Osteoblast (primary cell): Measurements from ENCODE around the gene LITAF. TPM values are rescaled to one million over a fixed set of nuclear protein-coding genes. Genes with fewer than 3 reads are reported as not detected.

Experiments used
- DNase-seq: peaks from one replicate; pipeline ENCODE4 v3.0.0; 2011; ENCODE audit warnings: low spot score, mixed read lengths; ENCODE audit not compliant: insufficient read length; ENCODE audit errors: missing footprints
- H2AFZ ChIP-seq: 2 replicates; pipeline ENCODE4 v1.6.0; 2011; ENCODE audit warnings: mild to moderate bottlenecking, low read length
- H3K27ac ChIP-seq: 2 replicates; pipeline ENCODE4 v1.5.1; 2011; ENCODE audit warnings: mild to moderate bottlenecking, low read depth, low read length, moderate library complexity
- H3K27me3 ChIP-seq: 2 replicates; pipeline ENCODE4 v1.6.0; 2012; ENCODE audit warnings: mild to moderate bottlenecking, control low read depth, inconsistent platforms, low read length, moderate library complexity; ENCODE audit not compliant: insufficient read depth
- H3K36me3 ChIP-seq: 2 replicates; pipeline ENCODE4 v1.5.1; 2011; ENCODE audit warnings: mild to moderate bottlenecking, low read length, control low read depth, moderate library complexity; ENCODE audit not compliant: insufficient read depth
- H3K4me1 ChIP-seq: 2 replicates; pipeline ENCODE4 v1.5.1; 2011; ENCODE audit warnings: mild to moderate bottlenecking, low read length, control low read depth, moderate library complexity; ENCODE audit not compliant: insufficient read depth
- H3K4me2 ChIP-seq: 2 replicates; pipeline ENCODE4 v1.6.0; 2011; ENCODE audit warnings: mild to moderate bottlenecking, low read length; ENCODE audit not compliant: insufficient read depth
- H3K4me3 ChIP-seq: fragments of 200-600 bp; sonication (generic); 3 replicates; pipeline ENCODE4 v1.5.1; 2012; ENCODE audit warnings: mild to moderate bottlenecking, low read length, inconsistent platforms; ENCODE audit not compliant: insufficient read depth
- H3K79me2 ChIP-seq: 2 replicates; pipeline ENCODE4 v1.6.0; 2012; ENCODE audit warnings: mild to moderate bottlenecking, low read length, control low read depth, inconsistent platforms; ENCODE audit not compliant: insufficient read depth
- H3K9me3 ChIP-seq: 2 replicates; pipeline ENCODE4 v1.5.1; 2011; ENCODE audit warnings: low read depth, low read length, control low read depth
- H4K20me1 ChIP-seq: 2 replicates; pipeline ENCODE4 v1.6.0; 2012; ENCODE audit warnings: mild to moderate bottlenecking, low read length, control low read depth; ENCODE audit not compliant: insufficient read depth
- total RNA-seq: library from RNA; depleted of rRNA; stranded (reverse); fragments of >200 nt; gene quantifications from 2 replicates; pipeline ENCODE4 v1.2.3, GENCODE V29; 2012
- TF ChIP-seq, protein P1 (sequence below): IDR thresholded peaks from 2 replicates; pipeline ENCODE4 v1.5.1; 2011; ENCODE audit warnings: mild to moderate bottlenecking, low read depth, low read length, moderate library complexity; ENCODE audit errors: extremely low read depth

The LITAF gene
- total RNA-seq, 1 donor, result 33.3 TPM

DNA sequence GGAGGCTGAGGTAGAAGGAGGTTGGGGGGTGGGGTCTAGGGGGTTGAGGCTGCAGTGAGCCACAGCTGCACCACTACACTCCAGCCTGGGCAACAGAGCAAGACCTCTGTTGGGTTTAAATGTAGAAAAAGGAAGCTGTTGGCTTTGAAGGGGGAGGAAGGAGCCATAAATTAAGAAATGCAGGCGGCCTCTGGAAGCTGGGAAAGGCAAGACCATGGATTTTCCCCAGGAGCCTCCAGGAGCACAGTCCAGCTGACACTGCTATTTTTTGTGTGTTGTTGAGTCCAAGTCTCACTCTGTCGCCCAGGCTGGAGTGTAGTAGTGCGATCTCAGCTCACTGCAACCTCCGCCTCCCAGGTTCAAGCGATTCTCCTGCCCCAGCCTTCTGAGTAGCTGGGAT lies 15.9 kb downstream of the LITAF start:
- Histone ChIP-seq H3K4me2 (no peak overlapping the region), H2AFZ (no peak overlapping the region), H3K27ac (no peak overlapping the region), H4K20me1 (peaks cover 36% of the 10 kb centered on the region), H3K79me2 (peaks cover 78% of the 10 kb centered on the region), H3K36me3 (peaks cover 1% of the 10 kb centered on the region), H3K27me3 (no peaks in the 10 kb centered on the region), H3K9me3 (no peaks in the 10 kb centered on the region), H3K4me1 (peaks cover 9% of the 10 kb centered on the region), H3K4me3 (no peak overlapping the region)
- TF ChIP-seq, protein P1, sequence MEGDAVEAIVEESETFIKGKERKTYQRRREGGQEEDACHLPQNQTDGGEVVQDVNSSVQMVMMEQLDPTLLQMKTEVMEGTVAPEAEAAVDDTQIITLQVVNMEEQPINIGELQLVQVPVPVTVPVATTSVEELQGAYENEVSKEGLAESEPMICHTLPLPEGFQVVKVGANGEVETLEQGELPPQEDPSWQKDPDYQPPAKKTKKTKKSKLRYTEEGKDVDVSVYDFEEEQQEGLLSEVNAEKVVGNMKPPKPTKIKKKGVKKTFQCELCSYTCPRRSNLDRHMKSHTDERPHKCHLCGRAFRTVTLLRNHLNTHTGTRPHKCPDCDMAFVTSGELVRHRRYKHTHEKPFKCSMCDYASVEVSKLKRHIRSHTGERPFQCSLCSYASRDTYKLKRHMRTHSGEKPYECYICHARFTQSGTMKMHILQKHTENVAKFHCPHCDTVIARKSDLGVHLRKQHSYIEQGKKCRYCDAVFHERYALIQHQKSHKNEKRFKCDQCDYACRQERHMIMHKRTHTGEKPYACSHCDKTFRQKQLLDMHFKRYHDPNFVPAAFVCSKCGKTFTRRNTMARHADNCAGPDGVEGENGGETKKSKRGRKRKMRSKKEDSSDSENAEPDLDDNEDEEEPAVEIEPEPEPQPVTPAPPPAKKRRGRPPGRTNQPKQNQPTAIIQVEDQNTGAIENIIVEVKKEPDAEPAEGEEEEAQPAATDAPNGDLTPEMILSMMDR, result no peak
- DNase-seq, result no peak

DNA sequence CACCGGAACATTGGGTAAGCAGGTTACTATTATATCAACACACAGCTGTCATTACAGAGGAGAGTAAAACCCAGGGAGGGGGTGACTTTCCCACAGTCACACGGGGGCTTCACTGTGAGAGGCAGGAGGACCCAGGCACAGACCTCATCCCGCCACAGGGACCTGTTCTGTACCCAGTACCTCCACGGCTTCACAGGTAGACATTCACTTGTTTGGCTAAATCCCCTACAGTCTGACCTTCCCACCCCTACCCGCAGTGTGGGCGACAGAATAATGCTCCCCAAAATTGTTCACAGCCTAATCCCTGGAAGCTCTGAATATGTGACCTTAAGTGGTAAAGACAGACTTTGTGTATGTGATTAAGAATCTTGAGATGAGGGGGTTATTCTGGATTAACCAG lies 16.5 kb downstream of the LITAF start:
- Histone ChIP-seq H3K4me3 (no peak overlapping the region), H3K27ac (no peak overlapping the region), H3K4me2 (no peak overlapping the region), H4K20me1 (peaks cover 37% of the 10 kb centered on the region), H3K27me3 (no peaks in the 10 kb centered on the region), H3K79me2 (peaks cover 77% of the 10 kb centered on the region), H3K36me3 (peaks cover 4% of the 10 kb centered on the region), H3K9me3 (no peaks in the 10 kb centered on the region), H3K4me1 (peaks cover 4% of the 10 kb centered on the region), H2AFZ (no peak overlapping the region)
- TF ChIP-seq, protein P1, result no peak
- no peak for DNase-seq

DNA sequence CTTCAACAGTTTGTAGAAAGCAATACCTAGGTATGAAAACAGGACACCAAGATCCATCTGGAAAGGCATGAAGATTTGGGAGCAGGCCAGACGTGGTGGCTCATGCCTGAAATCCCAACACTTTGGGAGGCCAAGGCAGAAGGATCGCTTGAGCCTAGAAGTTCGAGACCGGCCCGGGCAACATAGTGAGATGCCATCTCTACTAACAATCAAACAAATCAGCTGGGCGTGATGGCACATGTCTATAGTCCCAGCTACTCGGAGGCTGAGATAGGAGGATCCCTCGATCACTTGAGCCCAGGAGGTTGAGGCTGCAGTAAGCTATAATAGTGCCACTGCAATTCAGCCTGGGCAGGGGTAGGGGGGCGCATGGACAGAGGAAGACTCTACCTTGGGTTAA lies 20.3 kb downstream of the LITAF start:
- peaks cover 4% of the 10 kb centered on the region for H3K36me3 ChIP-seq
- no peak overlapping the region for H3K4me2 ChIP-seq
- peaks cover 30% of the 10 kb centered on the region for H4K20me1 ChIP-seq
- no peak overlapping the region for H3K27ac ChIP-seq
- no peak overlapping the region for H3K4me3 ChIP-seq
- no peaks in the 10 kb centered on the region for H3K27me3 ChIP-seq
- no peak for DNase-seq
- H3K4me1 ChIP-seq, result peaks cover 3% of the 10 kb centered on the region
- H2AFZ ChIP-seq, result no peak overlapping the region
- TF ChIP-seq, protein P1, result no peak
- no peaks in the 10 kb centered on the region for H3K9me3 ChIP-seq
- H3K79me2 ChIP-seq, result peaks cover 69% of the 10 kb centered on the region

DNA sequence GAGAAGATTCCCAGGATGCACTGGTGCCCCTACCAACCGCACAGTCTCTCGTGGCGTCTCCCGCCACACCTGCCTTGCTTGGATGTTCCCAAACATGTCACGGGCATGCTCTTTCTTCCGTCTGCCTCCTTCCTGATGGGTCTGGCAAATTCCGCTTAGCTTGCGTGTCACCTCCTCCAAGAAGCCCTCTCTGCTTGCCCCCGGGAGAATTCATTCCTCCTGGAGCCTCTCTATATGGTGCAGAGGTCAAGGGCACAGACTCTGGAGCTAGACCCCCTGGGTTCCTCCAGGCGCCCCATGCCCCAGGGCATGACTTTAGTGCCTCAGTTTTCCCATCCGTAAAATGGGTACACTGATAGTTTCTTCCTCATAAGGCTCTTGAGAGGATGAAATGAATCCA lies 21.1 kb downstream of the LITAF start:
- H4K20me1 ChIP-seq, result peaks cover 26% of the 10 kb centered on the region
- peaks cover 11% of the 10 kb centered on the region for H3K4me1 ChIP-seq
- H3K79me2 ChIP-seq, result peaks cover 69% of the 10 kb centered on the region
- H3K4me3 ChIP-seq, result no peak overlapping the region
- H3K27me3 ChIP-seq, result no peaks in the 10 kb centered on the region
- H3K27ac ChIP-seq, result no peak overlapping the region
- H3K36me3 ChIP-seq, result peaks cover 4% of the 10 kb centered on the region
- DNase-seq, result no peak
- H3K4me2 ChIP-seq, result no peak overlapping the region
- no peaks in the 10 kb centered on the region for H3K9me3 ChIP-seq
- TF ChIP-seq, protein P1, result no peak
- no peak overlapping the region for H2AFZ ChIP-seq
